Measurements from ENCODE around the gene ABCG4.

Gene ABCG4

DNA sequence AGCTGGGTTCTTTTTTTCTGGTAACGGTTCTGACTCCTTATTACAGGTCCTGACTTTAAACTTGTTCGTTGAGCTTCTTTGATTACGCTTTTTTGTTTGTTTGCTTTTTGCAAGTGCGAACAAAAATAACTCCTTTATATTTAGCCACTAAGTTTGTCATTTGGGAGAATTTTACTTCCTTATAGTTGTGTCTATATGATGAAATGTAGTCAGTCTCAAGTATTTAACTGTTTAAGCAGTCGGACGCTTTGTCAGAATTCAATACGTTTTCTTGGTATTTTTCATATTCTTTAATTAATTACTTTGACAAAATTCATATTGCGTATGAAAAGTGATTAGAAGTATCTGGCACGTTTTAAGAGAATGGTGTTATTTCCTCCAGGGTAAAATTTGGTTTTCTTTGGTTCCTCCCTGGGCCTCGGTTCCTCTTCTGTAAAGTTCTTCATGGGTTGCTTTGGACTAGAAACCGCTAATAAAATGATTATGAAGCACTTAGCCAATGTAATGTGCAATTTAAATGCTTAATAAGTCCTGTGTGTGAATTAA is 58.6 kb downstream of the ABCG4 start:
- Histone ChIP-seq H3K27ac (replicated peaks; ENCODE audit: low read length) (no peak overlapping the region), H3K9me3 (replicated peaks in 1 of 2; ENCODE audit: control insufficient read depth in 2 of 2, insufficient read depth in 1 of 2, low read depth in 1 of 2, low read length in 2 of 2) (no peaks in the 10 kb centered on the region), H2BK5ac (ENCODE audit: low read length) (no peak overlapping the region), H3K9ac (ENCODE audit: low read depth, low read length, poor library complexity) (no peak overlapping the region), H3K18ac (ENCODE audit: low read length) (no peak overlapping the region), H3K23ac (ENCODE audit: low read depth, low read length, poor library complexity) (no peak overlapping the region), H3K14ac (ENCODE audit: low read length) (no peak overlapping the region), H3K79me1 (ENCODE audit: low read depth, low read length) (no peaks in the 10 kb centered on the region), H2BK15ac (ENCODE audit: low read length) (no peak overlapping the region), H3K27me3 (ENCODE audit: control insufficient read depth in 3 of 3, insufficient read depth in 3 of 3, low read depth in 1 of 3, low read length in 3 of 3) (no peaks in the 10 kb centered on the region), H3K36me3 (replicated peaks in 1 of 2; ENCODE audit: control insufficient read depth in 2 of 2, insufficient read depth in 2 of 2, low read length in 2 of 2) (peaks cover 0 to 2% of the 10 kb centered on the region in 2 donors), H3K4ac (ENCODE audit: low read length) (no peak overlapping the region), H2BK12ac (ENCODE audit: low read length) (no peak overlapping the region), H4K91ac (ENCODE audit: low read depth, low read length, poor library complexity) (no peak overlapping the region), H2BK120ac (ENCODE audit: low read depth, low read length) (no peak overlapping the region), H2AK5ac (ENCODE audit: low read depth, low read length) (no peak overlapping the region), H3K4me3 (ENCODE audit: low read length in 2 of 2) (peak overlapping the region in 1 of 2 donors; percentile 85), H2AFZ (ENCODE audit: low read length) (no peak overlapping the region), H3K4me1 (ENCODE audit: control insufficient read depth in 2 of 2, insufficient read depth in 1 of 2, low read depth in 1 of 2, low read length in 2 of 2) (peaks cover 2 to 3% of the 10 kb centered on the region in 2 donors), H3K4me2 (ENCODE audit: insufficient read depth, low read length, poor library complexity, severe bottlenecking) (peak overlapping the region; percentile 87), H4K8ac (ENCODE audit: low read depth, low read length) (no peak overlapping the region)
- no CpG with 5 or more reads among the region's 11 CpGs for WGBS, 2 donors (ENCODE audit: extremely low coverage in 2 of 2, insufficient read length in 2 of 2, insufficient replicate concordance in 1 of 2)
- no peak for DNase-seq (ENCODE audit: low spot score)

DNA sequence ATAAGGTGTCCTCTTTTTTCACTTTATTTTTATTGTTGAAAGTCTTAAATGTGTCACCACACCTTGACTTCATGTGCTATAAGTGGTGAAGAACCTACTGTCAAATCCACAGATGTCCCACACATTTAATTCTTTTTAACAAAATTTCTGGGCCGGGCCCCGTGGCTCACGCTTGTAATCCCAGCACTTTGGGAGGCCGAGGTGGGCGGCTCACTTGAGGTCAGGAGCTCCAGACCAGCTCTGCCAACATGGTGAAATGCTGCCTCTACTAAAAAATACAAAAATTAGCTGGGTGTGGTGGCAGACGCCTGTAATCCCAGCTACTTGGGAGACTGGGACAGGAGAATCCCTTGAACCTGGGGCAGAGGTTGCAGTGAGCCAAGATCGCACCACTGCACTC is 60.3 kb downstream of the ABCG4 start:
- no peaks in the 10 kb centered on the region for H3K27me3 ChIP-seq (ENCODE audit: control insufficient read depth in 3 of 3, insufficient read depth in 3 of 3, low read depth in 1 of 3, low read length in 3 of 3)
- no peak overlapping the region for H2BK15ac ChIP-seq (ENCODE audit: low read length)
- no peak overlapping the region for H2AK5ac ChIP-seq (ENCODE audit: low read depth, low read length)
- H2BK120ac ChIP-seq (ENCODE audit: low read depth, low read length): no peak overlapping the region
- no peak overlapping the region for H4K91ac ChIP-seq (ENCODE audit: low read depth, low read length, poor library complexity)
- no peak overlapping the region for H3K14ac ChIP-seq (ENCODE audit: low read length)
- no peak overlapping the region for H3K27ac ChIP-seq (replicated peaks; ENCODE audit: low read length)
- no peak overlapping the region for H2AFZ ChIP-seq (ENCODE audit: low read length)
- no peak overlapping the region for H3K4ac ChIP-seq (ENCODE audit: low read length)
- no peak for DNase-seq (ENCODE audit: low spot score)
- H2BK12ac ChIP-seq (ENCODE audit: low read length): no peak overlapping the region
- H3K4me1 ChIP-seq (ENCODE audit: control insufficient read depth in 2 of 2, insufficient read depth in 1 of 2, low read depth in 1 of 2, low read length in 2 of 2): peaks cover 2 to 3% of the 10 kb centered on the region in 2 donors
- no peak overlapping the region for H3K4me2 ChIP-seq (ENCODE audit: insufficient read depth, low read length, poor library complexity, severe bottlenecking)
- H3K18ac ChIP-seq (ENCODE audit: low read length): no peak overlapping the region
- no peak overlapping the region for H3K4me3 ChIP-seq (ENCODE audit: low read length in 2 of 2)
- H3K36me3 ChIP-seq (replicated peaks in 1 of 2; ENCODE audit: control insufficient read depth in 2 of 2, insufficient read depth in 2 of 2, low read length in 2 of 2): peaks cover 0 to 2% of the 10 kb centered on the region in 2 donors
- H4K8ac ChIP-seq (ENCODE audit: low read depth, low read length): no peak overlapping the region
- H3K79me1 ChIP-seq (ENCODE audit: low read depth, low read length): peaks cover 1% of the 10 kb centered on the region
- no peaks in the 10 kb centered on the region for H3K9me3 ChIP-seq (replicated peaks in 1 of 2; ENCODE audit: control insufficient read depth in 2 of 2, insufficient read depth in 1 of 2, low read depth in 1 of 2, low read length in 2 of 2)
- no peak overlapping the region for H3K23ac ChIP-seq (ENCODE audit: low read depth, low read length, poor library complexity)
- WGBS, 2 donors (ENCODE audit: extremely low coverage in 2 of 2, insufficient read length in 2 of 2, insufficient replicate concordance in 1 of 2): no CpG with 5 or more reads among the region's 7 CpGs
- H2BK5ac ChIP-seq (ENCODE audit: low read length): no peak overlapping the region
- no peak overlapping the region for H3K9ac ChIP-seq (ENCODE audit: low read depth, low read length, poor library complexity)

DNA sequence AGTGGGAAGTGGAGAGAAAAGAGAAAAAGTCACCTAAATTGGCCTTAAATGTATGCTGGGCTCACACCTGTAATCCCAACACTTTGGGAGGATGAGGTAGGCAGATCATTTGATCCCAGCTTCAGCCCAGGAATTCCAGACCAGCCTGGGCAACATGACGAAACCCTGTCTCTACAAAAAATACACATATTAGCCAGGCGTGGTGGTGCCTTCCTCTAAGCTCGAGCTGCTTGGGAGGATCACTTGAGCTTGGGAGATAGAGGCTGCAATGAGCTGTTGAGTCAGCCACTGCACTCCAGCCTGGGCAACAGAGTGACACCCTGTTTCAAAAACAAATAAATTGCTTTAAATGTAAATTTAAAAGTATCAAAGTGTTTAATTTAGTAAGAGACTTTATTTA is 61.2 kb downstream of the ABCG4 start:
- H3K4ac ChIP-seq (ENCODE audit: low read length): no peak overlapping the region
- DNase-seq (ENCODE audit: low spot score): no peak
- H3K4me1 ChIP-seq (ENCODE audit: control insufficient read depth in 2 of 2, insufficient read depth in 1 of 2, low read depth in 1 of 2, low read length in 2 of 2): peaks cover 2 to 3% of the 10 kb centered on the region in 2 donors
- H3K36me3 ChIP-seq (replicated peaks in 1 of 2; ENCODE audit: control insufficient read depth in 2 of 2, insufficient read depth in 2 of 2, low read length in 2 of 2): peaks cover 0 to 2% of the 10 kb centered on the region in 2 donors
- H3K9me3 ChIP-seq (replicated peaks in 1 of 2; ENCODE audit: control insufficient read depth in 2 of 2, insufficient read depth in 1 of 2, low read depth in 1 of 2, low read length in 2 of 2): no peaks in the 10 kb centered on the region
- no peak overlapping the region for H3K9ac ChIP-seq (ENCODE audit: low read depth, low read length, poor library complexity)
- no peak overlapping the region for H4K8ac ChIP-seq (ENCODE audit: low read depth, low read length)
- no peak overlapping the region for H2AFZ ChIP-seq (ENCODE audit: low read length)
- H3K27me3 ChIP-seq (ENCODE audit: control insufficient read depth in 3 of 3, insufficient read depth in 3 of 3, low read depth in 1 of 3, low read length in 3 of 3): no peaks in the 10 kb centered on the region
- no peak overlapping the region for H3K4me3 ChIP-seq (ENCODE audit: low read length in 2 of 2)
- no peak overlapping the region for H3K4me2 ChIP-seq (ENCODE audit: insufficient read depth, low read length, poor library complexity, severe bottlenecking)
- H2AK5ac ChIP-seq (ENCODE audit: low read depth, low read length): no peak overlapping the region
- H3K79me1 ChIP-seq (ENCODE audit: low read depth, low read length): peaks cover 1% of the 10 kb centered on the region
- no CpG with 5 or more reads among the region's 3 CpGs for WGBS, 2 donors (ENCODE audit: extremely low coverage in 2 of 2, insufficient read length in 2 of 2, insufficient replicate concordance in 1 of 2)
- no peak overlapping the region for H3K14ac ChIP-seq (ENCODE audit: low read length)
- no peak overlapping the region for H2BK120ac ChIP-seq (ENCODE audit: low read depth, low read length)
- no peak overlapping the region for H3K23ac ChIP-seq (ENCODE audit: low read depth, low read length, poor library complexity)
- no peak overlapping the region for H2BK5ac ChIP-seq (ENCODE audit: low read length)
- H4K91ac ChIP-seq (ENCODE audit: low read depth, low read length, poor library complexity): no peak overlapping the region
- no peak overlapping the region for H2BK12ac ChIP-seq (ENCODE audit: low read length)
- H3K27ac ChIP-seq (replicated peaks; ENCODE audit: low read length): no peak overlapping the region
- no peak overlapping the region for H3K18ac ChIP-seq (ENCODE audit: low read length)
- H2BK15ac ChIP-seq (ENCODE audit: low read length): no peak overlapping the region
